ENCODE measurements around the gene FMNL2.

- TF ChIP-seq CTCF (IDR thresholded peaks at IDR 0.05), result no peak
- TF ChIP-seq POLR2A (IDR thresholded peaks at IDR 0.05), result no peak
Measured at GRCh38 chr2:152376385-152376784, 41.4 kb downstream of the FMNL2 start.

Data from thyroid gland (tissue), 4 donors.